SJSA1 (cell line): ENCODE measurements around the gene RALB. TPM values are rescaled to one million over a fixed set of nuclear protein-coding genes. Genes with fewer than 3 reads are reported as not detected.

Experiments
- DNase-seq, 2 experiments: peaks; one replicate each; pipeline ENCODE4 v3.0.0-alpha.2; 2015 to 2020; ENCODE audit warnings: low spot score in 2 of 2, low read depth in 1 of 2
- H3K27ac ChIP-seq: fragments of 250-450 bp; sonication (Bioruptor Pico); 2 replicates; pipeline ENCODE4 v1.5.1; 2020; ENCODE audit warnings: mild to moderate bottlenecking, moderate library complexity
- H3K27me3 ChIP-seq: fragments of 250-450 bp; sonication (Bioruptor Pico); replicated peaks from 2 replicates; pipeline ENCODE4 v1.5.1; 2020; ENCODE audit warnings: mild to moderate bottlenecking, moderate library complexity
- H3K36me3 ChIP-seq: fragments of 250-450 bp; sonication (Bioruptor Pico); 2 replicates; pipeline ENCODE4 v1.5.1; 2020; ENCODE audit warnings: mild to moderate bottlenecking
- H3K4me1 ChIP-seq: fragments of 250-450 bp; sonication (Bioruptor Pico); replicated peaks from 2 replicates; pipeline ENCODE4 v1.6.1; 2021; ENCODE audit warnings: mild to moderate bottlenecking
- H3K4me3 ChIP-seq: fragments of 250-450 bp; sonication (Bioruptor Pico); 2 replicates; pipeline ENCODE4 v1.5.1; 2020; ENCODE audit warnings: mild to moderate bottlenecking
- H3K9me3 ChIP-seq: fragments of 250-450 bp; sonication (Bioruptor Pico); replicated peaks from 2 replicates; pipeline ENCODE4 v1.5.1; 2020; ENCODE audit warnings: mild to moderate bottlenecking
- total RNA-seq: library from RNA; depleted of rRNA; stranded (reverse); fragments of >200 nt; shearing (Covaris generic); gene quantifications from 2 replicates; pipeline ENCODE4 v1.2.3, GENCODE V29; 2014; rRNA removed

The RALB gene
- total RNA-seq, 1 experiment from 2014 or later = 84.7 TPM

DNA sequence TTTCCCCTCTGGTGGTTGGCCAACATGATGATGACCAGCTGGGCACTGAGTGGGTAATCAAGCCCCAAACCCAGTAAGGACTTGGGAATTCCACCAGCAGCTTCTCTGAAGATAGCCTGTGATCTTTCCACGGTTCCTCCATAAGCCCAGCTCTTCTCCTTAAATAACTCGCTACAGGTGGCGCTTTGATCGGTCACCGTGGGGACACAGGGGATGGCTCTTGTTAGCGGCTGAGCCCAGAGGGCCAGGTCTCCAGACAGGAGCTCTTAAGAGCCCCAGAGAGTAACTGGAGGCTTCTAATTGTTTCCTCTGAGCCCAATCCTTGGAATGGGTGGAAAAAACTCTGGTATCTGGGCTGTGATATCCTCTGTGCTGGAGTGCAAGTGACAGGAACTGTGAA, 79.7 kb downstream of the RALB start:
- Histone ChIP-seq H3K4me3 (no peak overlapping the region), H3K27ac (no peak overlapping the region), H3K36me3 (peaks cover 9% of the 10 kb centered on the region; the same call in 1 of the 2 replicates), H3K27me3 (no peaks in the 10 kb centered on the region), H3K9me3 (no peaks in the 10 kb centered on the region), H3K4me1 (no peaks in the 10 kb centered on the region)
- no peak for DNase-seq

DNA sequence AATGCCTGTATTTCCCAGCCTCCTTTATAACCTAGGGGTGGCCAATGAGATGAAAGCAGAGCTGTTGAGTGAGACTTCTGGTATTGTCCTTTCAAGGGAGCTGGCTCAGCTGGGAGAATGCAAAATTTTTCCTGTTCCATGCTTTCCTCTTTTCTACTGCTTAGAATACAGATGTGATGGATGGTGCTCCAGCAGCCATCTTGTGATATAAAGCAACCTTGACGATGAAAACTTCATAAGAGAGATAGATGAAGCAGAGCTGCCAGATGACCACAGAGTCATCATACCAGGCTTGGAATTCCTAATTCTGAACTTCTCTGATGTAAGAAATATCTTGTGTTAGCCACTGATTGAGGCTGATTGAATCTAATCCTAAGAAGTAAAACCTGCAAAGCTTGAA, 81.4 kb downstream of the RALB start:
- H3K4me1 ChIP-seq = no peaks in the 10 kb centered on the region
- H3K27me3 ChIP-seq = no peaks in the 10 kb centered on the region
- no peaks in the 10 kb centered on the region for H3K9me3 ChIP-seq
- no peak overlapping the region for H3K4me3 ChIP-seq
- H3K36me3 ChIP-seq = peaks cover under 1% of the 10 kb centered on the region; the same call in 1 of the 2 replicates
- no peak overlapping the region for H3K27ac ChIP-seq
- no peak for DNase-seq

DNA sequence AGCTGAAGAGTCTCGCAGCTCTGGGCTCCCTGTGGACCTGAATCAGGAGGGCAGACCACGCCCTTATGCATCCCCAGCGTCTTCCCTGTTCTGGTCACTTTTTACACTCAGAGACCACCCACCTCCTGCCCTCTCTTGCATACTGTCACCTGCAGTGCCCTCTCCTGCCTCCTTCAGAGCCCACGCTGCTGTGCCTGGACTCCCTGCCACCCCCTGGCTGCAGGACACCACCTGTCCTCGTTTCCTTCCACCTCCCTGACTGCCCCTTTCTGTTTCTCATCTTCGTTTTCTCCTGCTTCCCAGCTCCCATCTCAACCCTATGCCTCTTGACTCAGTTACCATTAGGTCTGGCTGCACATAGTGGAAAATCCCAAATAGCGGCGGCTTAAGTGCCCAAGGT, 84.1 kb downstream of the RALB start:
- no peak overlapping the region for H3K4me3 ChIP-seq
- no peak for DNase-seq
- H3K9me3 ChIP-seq = no peaks in the 10 kb centered on the region
- H3K27me3 ChIP-seq = no peaks in the 10 kb centered on the region
- H3K4me1 ChIP-seq = no peaks in the 10 kb centered on the region
- H3K36me3 ChIP-seq = no peaks in the 10 kb centered on the region
- no peak overlapping the region for H3K27ac ChIP-seq

- Histone ChIP-seq H3K4me1 (peaks cover 1% of the 10 kb centered on the region), H3K9me3 (no peaks in the 10 kb centered on the region), H3K36me3 (no peaks in the 10 kb centered on the region), H3K27me3 (no peaks in the 10 kb centered on the region), H3K27ac (no peak overlapping the region), H3K4me3 (no peak overlapping the region)
- no peak for DNase-seq
Observed at GRCh38 chr2:120338015-120338414, 85.4 kb downstream of the RALB start.

- Histone ChIP-seq H3K27ac (no peak overlapping the region), H3K4me1 (peaks cover 39% of the 10 kb centered on the region), H3K9me3 (peaks cover 6% of the 10 kb centered on the region; the same call in 1 of the 2 replicates), H3K4me3 (no peak overlapping the region), H3K36me3 (no peaks in the 10 kb centered on the region), H3K27me3 (peaks cover 32% of the 10 kb centered on the region)
- DNase-seq = no peak
Observed at GRCh38 chr2:120341977-120342376, 89.3 kb downstream of the RALB start.

DNA sequence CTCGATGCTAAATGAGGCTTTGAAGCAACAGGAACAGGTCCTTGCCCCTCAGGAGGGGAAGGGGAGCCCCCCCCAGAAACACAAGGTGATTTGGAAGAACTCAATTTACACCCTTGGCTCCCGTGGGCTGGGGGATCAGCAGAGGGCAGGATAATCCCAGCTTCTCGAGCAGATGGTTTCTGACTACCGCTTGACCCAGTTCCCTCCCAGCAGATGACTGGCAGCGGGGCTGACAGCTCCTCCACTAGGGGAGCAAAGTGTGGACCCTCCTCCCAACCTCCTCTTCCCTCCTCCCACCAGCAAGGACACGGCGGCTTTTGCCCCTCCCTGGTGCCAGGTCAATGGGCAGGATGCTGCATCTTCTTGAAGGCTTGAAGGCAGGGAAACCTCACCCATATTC, 89.8 kb downstream of the RALB start:
- no peak for DNase-seq
- no peaks in the 10 kb centered on the region for H3K36me3 ChIP-seq
- peaks cover 41% of the 10 kb centered on the region for H3K4me1 ChIP-seq
- no peak overlapping the region for H3K4me3 ChIP-seq
- H3K27me3 ChIP-seq = peaks cover 36% of the 10 kb centered on the region
- no peak overlapping the region for H3K27ac ChIP-seq
- peaks cover 6% of the 10 kb centered on the region; the same call in 1 of the 2 replicates for H3K9me3 ChIP-seq

DNA sequence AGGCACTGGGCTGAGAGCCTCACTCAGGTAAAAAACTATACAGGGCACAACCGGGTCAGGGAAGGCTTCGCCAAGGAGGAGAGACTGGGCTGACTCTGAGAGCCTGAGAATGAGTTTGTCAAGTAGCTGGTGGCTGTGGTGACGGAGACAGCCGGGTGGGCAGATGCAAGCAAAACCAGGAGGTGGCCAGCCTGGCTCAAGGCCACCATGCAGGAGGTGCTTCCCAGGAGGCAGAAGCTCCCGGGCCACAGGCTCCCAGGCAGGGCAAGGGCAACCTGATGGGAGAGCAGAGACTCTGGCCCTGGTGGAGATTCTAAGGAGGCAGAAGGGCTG, 90.4 kb downstream of the RALB start:
- Histone ChIP-seq H3K27me3 (peaks cover 41% of the 10 kb centered on the region), H3K36me3 (no peaks in the 10 kb centered on the region), H3K4me1 (peaks cover 41% of the 10 kb centered on the region), H3K9me3 (peaks cover 6% of the 10 kb centered on the region; the same call in 1 of the 2 replicates), H3K4me3 (no peak overlapping the region), H3K27ac (no peak overlapping the region)
- no peak for DNase-seq

DNA sequence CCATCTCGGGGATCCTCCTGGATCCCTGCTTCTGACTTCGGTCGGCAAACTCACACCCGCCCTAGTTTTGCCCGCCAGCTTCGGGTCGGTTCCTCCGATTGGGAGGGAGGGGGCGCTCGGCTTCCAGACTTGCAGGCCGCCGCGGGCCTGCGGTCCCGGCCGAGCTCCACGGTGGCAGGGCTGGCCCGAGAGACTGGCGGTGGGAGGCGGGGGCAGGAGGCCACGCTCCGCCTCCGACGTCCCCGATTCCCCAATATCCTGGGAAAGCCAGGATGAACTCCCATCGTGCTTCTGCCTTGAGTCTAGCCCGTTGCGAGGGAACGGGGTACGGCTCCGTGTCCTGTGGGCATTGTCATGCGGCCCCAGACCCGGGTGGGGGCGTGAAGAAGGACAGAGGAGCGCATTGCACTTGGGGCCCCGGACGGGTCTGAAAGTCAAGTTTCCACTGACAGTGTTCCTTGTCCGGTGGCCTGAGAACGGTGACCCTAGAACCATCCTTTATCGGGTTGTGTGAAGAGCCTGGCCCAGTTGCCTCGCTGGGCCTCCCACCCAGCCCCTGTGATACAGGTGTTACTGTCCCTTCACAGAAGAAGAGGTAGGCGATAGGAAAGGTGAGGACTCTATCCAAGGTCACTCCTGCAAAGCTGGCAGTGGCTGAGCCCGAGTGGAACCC, 90.9 kb downstream of the RALB start:
- H3K36me3 ChIP-seq = no peaks in the 10 kb centered on the region
- H3K9me3 ChIP-seq = peaks cover 6% of the 10 kb centered on the region; the same call in 1 of the 2 replicates
- no peak overlapping the region for H3K27ac ChIP-seq
- no peak overlapping the region for H3K4me3 ChIP-seq
- H3K4me1 ChIP-seq = peaks cover 41% of the 10 kb centered on the region
- DNase-seq = peak; percentile 82
- H3K27me3 ChIP-seq = peaks cover 41% of the 10 kb centered on the region

Other genes starting within 250 kb of the RALB start
- gene EPB41L5, start 239.8 kb upstream of the RALB start, total RNA-seq = 9.7 and 18.0 TPM in 2 replicates
- 52.8 and 54.5 TPM in 2 replicates for gene TMEM185B, start 29.5 kb upstream of the RALB start, total RNA-seq
- 0.09 and 0.16 TPM in 2 replicates for gene INHBB, start 93.3 kb downstream of the RALB start, total RNA-seq